NCI-H1436 treated with DMSO at 0.1 percent for 48 hours (cell line): ENCODE data around the gene FGF12.

ENCODE experiments used
- DNase-seq: peaks from one replicate; lab custom pipeline; 2025; lab: John Stamatoyannopoulos, UW

Gene FGF12

DNA sequence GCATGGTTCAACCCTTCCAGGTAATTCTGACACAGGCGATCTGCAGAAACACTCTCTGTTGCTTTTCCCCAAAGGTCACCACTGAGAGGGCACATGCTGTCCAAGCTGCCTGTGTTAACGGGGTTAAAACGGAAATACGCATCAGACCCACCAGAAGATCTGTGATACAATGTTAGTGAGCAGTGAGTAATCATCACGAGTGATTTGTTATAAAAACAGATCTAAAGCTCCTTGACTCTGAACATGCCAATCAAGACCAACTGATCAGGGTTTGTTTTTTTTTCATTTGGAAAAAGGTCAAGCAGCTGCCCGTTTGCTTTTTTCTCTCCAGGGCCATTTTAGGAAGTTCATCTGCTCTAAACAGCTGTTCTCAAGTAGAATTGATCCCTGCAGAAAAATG lies 43.2 kb downstream of the FGF12 start:
- no peak for DNase-seq

DNA sequence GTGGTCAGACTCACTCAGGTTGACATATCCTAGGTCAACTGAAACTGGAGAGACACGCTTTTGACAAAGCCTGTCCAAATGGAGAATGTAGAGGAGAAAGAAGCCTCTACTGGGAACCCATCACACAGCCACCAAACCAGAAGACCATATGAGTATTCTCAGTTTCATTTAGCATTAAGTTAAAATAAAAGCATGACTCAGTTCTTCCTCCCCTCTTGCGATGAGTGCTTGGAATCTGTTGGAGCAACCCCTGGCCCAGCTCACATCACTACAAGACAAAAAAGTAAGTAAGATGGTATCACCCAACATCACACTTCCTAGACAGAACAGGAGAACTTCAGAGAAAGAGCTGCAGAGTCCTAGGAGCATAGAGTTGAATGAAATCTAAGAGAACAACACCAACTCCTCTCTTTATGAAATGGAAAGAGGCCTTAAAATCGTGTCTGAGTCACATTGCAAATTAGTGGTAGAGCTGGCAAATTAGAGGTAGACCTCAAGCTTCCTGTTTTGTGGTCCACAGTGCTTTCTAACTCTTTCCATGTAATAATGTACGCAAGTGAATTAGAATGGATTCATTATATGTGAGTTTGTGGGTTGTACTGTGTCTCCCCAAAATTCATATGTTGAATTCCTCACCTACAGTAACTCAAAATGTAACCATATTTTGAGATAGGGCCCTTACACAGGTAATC lies 51.2 kb downstream of the FGF12 start:
- no peak for DNase-seq

DNA sequence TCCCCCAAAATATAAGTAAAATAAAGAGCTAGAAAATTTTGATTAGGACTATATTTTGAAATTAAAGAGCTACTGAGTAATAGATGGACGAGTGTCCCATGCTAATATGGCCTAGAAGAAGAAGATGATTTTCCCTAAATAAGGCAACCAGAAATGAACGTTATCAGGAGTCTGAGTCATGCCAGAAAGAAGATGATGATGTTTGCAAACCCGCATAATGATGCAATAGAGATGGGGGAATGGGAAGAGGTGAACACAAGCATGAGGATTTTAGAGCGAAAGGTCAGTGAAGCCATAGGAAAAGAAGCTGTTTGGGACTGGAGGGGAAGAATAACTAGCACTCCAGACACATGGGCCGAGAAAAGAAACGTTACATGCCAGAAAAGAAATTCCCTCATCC lies 71.7 kb downstream of the FGF12 start:
- no peak for DNase-seq

DNA sequence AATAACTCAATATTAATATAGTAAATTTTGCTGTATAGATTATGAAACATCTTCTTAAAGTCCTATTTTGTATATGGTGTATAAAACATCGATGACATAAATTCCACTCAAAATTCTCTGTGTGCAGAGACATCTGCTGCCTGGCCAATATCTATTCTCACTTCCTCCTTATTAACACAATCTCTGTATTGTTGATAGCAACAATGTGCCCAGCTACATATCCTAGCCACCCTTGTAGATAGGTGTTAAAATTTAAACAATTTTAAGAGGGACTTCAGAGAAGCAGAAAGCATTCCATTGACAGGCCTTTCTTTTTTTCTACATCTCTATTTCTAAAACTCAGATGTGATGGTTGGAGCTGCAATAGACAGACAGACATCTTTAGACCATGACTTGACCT lies 72.3 kb downstream of the FGF12 start:
- DNase-seq, result no peak

DNA sequence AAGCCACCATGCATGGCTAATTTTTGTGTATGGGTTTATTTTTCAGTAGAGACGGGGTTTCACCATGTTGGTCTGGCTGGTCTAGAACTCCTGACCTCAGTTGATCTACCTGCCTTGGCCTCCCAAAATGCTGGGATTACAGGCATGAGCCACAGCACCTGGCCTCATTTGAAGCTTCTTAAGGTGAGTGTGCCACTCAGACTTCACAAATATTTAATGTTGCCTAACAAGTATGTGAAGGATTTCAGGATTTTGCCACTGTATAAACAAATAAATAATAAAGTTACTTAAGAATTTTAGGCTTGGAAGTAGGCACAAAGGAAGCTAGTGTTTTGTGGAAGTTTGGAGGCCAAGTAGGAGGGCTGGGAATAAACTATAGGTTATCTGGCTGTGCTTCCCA lies 73.5 kb downstream of the FGF12 start:
- DNase-seq, result no peak

DNA sequence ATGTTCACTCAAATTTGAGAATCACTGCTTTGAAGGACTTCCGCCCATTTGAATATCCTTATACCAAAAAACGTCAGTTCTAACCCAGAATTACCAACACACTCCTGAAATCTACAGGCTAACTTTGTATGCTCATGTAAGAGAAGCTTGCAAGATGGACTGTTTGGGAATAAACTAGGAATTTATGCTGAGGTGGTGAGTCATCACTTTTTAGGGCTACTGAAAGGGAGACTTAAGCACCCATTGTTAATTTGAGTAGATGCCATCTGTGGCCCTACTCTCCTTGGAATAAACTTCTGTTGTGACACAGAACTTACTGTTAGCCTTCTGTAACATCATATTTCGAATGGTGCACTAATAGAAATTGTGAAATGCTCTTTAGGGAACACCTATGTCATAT lies 74.6 kb downstream of the FGF12 start:
- no peak for DNase-seq

DNA sequence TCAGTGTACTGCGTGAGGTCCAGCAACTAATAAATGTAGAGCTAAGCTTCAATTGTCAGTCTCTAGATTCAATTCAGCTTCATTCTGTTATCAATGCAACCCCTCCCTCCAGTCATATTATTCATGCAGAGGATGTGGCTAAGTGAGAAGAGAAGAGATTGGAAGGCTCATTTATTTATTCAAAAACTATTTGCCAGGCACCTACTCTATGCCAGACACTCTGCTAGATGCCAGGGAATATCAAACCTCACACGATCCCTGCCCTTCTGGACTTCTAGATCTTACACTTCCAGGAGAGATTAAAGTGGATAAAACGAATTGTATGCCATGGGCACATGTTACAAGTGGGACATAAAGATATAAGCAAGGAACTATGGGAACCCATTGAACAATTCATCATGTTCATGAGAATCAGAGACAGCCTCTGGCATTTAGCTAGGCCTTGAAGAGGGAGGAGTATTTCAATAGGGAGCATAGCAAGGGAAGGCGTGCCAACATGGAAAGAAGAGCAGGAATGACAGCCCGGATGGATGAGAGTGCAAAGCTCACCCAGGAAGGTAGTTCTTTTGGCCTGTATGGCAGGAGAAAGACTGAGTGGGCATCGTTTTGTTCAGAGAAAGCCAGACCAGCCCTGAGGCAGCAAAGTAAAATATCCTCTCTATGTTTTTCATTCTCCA lies 75.4 kb downstream of the FGF12 start:
- no peak for DNase-seq

DNA sequence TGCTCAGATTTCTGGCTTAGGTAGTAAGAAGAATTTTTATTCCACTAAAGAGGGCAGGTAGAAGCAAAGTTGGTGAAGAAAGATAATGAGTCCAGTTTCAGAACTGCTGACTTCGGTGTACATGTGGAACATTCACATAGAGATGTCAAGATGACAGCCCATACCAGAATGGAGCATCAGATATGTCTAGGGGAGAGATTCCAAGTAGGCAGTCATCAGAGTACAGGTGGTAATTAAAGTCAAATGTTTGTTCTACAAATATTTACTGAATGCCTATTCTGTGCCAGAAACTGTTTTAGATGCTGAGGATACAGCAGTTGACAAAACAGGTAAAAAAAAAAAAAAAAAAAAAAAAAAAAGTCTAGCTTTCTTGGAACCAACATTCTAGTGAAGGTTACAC lies 81.9 kb downstream of the FGF12 start:
- DNase-seq, result no peak

DNA sequence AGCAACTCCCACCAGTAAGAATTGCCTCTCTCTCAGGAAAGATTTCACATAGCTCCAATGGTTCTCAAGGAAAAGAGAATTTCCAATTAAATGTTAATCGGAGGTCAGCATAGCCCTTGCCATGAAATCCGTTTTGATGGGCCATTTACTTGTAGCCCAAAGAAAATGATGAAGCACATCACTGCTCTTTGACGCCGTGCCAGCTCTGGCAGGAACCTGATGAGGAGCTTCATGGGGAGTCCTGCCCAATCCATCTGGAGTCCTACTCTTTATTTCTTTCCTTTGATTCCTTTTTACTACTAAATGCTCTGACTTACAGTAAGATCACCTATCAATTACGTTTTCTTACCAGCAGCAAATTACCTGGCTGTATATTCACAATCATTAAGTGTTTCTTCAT lies 84.7 kb downstream of the FGF12 start:
- DNase-seq, result no peak

DNA sequence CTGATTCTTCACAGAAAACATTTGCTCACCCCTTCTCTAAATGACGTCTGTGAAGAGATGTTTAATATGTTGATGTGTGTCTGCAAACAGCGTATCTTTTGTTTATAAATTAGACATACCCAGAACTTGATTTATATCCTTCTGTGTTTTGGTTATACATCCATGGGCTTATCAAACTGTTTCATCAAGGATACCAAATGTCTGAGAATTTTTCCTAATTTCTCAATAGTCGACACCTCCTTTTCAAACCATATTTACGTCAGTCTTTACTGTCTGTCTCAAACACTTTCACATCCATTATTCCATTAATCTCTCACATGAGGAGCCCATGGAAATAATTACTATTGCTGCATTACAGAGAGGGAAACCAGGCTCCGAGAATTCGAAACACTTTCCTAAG lies 85.4 kb downstream of the FGF12 start:
- no peak for DNase-seq

DNA sequence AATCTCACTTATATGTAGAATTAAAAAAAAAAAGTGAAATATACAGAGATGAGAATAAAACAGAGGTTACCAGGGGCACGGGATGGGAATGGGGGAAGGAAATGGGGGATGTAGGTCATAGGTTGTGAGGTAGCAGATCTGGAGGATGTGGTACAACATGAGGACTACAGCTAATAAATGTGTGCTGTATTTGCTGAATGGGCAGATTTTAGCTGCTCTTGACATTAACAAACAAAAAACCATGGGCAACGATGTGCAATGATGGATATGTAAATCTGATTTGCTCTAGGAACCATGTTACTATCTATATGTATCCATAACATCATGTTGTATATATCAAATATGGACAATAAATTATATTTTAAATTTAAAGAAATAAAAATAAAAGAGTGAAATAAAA lies 87.4 kb downstream of the FGF12 start:
- no peak for DNase-seq

DNA sequence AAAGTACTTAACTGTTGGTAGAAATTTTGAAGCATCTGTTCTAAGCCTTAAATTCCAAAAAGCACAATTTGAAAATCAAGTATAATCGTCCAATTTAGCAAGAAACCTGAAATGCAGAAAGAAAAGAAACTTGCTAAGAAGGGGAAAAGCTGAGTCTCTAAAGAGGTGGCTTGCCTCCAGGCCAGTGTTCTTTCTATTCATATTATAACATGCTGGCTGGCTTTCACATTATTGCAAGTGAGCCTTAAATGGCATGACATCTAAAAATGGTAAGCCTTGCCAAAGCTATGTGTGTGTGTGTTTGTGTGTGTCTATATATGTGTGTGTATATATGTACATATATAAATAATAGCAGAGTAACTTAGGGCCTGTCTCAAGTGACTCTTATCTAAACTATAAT lies 89.5 kb downstream of the FGF12 start:
- no peak for DNase-seq

DNA sequence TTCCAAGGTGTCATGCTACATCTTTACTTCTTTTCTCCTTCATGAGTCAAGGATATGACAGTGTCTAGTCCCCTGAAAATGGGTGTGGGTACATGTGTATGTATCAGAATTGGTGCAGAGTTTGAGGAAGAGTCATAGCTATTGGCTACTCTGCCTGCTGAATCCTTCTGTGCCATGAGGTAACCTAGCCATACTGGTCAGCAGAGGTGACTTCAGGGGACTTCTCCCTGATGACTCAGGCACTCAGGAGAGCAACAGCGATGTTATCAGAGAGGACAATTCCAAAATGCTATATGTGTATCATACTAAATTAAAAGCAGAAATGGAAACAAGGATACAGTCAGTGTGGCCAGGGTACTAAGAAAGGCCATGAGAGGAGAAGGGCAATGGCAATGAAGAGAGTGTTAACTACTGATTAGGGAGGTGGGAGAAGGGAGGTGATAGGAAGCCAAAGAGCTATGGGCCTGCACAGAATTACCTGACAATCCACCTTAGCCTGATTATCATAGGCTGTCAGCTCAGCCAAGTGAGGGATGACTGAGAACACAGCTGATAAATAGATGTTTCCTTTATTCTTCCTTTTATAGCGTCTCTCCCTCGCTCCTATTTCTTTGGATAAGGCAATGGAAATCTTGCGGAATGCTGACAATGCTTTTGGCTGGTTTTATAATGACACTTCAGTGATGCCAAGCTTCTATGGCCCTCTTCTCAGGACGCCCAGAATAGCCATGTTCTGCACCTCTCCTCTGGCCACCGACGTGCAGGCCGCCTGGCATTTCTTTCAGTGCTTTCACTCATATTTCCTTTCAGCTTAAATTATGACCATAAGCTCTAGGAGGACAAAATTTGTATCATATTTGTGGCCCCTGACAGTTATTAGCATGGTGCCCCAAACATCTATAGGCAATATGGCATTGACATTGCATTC lies 90.6 kb downstream of the FGF12 start:
- DNase-seq, result no peak

DNA sequence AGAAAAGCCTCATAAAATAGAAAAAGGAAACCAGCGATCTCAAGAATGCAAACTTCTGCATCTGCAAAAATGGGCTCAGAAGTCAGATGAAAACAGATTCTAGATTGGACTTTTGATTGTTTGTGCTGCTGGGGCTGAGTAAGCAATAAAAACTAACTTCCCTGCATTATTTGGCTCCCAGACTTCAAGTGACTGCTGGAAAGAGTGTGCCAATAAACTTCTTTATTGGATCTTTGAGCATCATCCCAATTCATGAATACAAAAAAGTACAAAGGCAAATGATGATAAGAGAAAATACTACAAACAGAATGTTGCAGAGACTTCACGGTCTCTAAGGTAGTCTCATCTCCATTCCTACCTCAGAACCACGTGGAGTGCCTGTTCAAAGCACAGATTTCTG lies 97.9 kb downstream of the FGF12 start:
- DNase-seq, result no peak

DNA sequence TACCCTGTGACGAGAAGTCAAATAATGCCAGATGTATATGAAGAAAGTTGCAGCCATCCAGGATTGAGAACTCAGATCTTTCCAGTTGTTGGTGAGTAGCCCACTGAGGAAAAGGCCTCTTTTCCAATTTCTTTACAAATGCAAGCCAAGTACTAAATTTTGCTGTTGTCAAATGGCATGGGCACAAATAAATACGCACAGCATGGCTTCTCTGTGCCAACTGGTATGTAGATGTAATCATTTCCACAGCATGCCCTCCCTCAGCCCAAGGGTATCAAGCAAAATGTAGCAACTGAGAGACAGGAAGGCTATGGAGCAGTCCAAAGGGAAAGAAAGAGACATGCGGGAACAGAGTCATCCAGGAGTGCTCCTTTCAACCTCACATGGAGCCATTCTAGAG lies 105.4 kb downstream of the FGF12 start:
- DNase-seq, result no peak

DNA sequence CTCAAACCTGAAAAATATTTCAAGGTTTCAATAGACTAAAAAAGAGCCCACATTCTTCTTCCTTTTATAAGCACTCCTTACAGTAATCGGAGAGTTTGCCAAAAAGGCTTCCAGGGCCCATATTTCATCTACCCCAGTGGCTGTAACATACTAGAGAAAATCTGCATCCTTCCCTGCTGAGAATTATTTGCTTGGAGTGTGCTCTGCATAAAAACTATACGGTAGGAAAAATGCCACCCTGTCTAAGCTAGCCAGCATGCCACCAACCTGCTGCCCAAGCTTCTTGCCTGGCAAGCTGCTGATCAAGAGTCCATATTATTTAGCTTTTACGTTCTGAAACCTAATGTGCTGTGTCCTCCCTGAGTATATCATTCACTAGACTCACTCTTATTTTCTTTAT lies 107.1 kb downstream of the FGF12 start:
- no peak for DNase-seq

DNA sequence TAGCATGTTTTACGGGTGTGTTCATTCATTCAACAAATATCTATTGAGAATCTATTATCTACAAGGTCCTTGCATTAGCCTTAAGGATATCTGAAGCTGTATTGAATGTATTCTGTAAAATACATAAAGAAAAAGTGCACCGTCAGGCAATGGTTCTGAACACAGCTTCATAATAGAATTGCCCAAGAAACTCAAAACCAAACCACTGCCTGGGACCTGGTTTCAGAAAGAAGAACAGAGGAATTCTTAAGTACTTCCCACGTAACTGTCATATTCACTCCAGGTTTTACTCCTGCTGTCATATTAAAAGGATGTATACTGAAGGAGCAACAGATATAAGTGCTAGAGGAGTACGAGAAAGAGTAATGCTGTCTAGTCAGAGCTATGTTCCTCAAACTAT lies 115.9 kb downstream of the FGF12 start:
- no peak for DNase-seq

DNA sequence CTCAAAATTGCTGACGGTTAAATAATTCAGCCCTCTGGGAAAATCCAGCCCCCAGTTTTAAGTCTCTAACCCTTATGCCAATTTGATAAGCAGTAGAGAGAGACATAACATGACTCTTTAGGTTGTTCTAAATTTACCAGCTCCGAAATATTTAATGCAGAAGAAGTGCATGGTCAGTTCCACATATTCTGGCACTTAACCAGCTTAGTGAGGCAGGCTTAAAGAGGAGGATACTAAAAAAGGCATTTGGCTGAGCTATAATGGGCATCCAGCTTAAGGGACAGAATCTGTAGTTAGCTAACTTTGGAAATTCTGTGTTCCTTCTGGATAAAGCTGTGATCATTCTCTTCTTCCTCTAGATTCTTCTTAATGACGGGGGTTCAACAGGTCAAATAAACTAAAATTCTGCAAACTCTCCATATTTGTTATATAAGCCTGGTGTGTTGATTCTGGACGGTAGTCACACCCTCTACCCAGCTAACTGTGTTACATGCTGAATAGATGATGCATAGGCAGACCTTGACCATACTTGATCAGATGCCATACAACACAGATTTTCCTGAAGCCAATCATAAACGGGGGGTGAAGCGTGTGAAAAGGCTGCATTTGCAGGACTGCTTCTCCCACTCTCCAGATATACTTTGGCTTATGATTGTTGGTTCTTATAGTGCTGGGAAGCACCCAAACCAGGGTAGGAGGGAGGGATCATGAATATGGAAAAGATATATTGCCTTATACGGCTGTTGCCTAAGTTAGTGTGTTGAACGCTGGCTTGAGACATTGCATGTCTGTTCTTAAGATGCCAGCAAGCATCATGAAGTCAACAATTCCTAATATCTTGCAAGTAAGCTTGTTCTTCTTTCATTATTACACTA lies 118.4 kb downstream of the FGF12 start:
- DNase-seq, result no peak

DNA sequence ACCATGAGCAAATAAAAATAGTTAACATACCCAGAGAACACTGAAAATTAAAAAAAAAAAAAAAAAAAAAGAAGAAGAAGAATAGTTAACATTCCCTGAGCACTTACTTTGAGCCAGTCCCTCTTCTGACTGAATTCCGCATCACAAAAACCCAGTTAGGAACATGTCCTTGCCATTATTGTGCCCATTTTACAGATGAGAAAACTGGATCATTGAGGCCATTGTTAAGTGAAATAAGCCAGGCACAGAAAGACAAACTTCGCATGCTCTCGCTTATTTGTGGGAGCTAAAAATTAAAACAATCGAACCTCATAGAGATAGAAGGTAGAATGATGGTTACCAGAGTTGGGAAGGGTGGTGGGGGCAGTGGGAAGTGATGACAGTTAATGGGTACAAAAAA lies 119.5 kb downstream of the FGF12 start:
- no peak for DNase-seq

DNA sequence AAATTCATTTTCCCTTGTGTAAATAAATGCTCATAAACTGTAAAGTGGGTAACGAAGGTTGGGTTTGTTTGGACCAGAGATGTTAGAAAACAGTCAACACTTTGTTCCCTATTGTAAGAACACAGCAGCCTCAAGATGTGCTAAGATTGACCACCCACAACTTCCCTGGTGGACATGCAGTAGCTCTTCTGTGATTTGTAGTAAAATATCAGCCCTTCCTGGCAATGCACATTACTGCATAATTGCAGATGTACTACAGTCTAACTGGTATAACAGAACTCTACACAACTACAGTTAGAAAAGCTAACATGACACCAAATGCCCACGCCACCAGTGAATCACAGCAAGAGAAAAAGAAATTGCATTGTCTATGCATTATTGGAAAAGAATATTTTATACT lies 129.4 kb downstream of the FGF12 start:
- no peak for DNase-seq

DNA sequence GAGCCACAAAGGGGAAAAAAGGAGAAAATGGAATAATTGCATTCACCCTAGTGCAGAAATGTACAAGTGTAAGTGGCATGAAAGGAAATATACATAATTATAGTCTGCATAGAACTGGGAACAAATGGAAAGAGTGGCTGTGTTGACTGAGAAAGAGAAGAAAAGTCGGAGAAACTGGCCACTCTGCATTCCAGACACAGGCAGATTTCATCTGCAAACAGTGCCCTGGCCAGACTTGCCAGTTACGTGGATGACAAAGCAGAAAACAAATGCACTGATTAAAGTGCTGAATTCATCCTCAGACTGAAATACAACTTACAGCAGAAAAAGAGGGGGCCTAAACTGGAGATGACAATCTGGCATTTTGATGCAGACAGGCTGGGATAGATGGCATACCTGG lies 129.8 kb downstream of the FGF12 start:
- DNase-seq, result no peak

DNA sequence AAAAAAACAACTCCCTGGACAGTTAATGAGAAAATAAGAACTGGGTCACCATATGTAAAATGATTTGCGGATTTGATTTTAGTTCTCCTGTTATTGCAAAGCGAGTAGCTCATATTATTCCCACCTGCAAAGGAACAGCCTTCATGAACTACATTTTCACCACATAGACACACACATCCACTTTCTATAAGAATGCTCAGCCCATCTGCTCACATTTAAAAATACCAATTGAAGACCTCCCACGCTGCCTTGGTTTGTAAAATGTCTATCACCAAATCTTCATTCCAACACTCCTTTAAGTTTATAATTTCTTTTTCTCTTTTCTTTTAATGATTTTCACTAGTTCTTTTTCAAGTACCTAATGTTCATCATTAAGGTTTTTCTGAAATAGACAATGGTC lies 148.6 kb downstream of the FGF12 start:
- DNase-seq, result no peak
